Stomach (tissue), 4 donors: ENCODE data around the gene HMGCS2.

Source experiments
- POLR2A ChIP-seq, 4 donors: fragments of 450-650 bp; IDR thresholded peaks; one replicate each; pipeline ENCODE4 v1.6.1; 2016; ENCODE audit warnings: antibody characterized with exemption in 4 of 4, control low read depth in 2 of 4, mild to moderate bottlenecking in 1 of 4, moderate library complexity in 1 of 4
- POLR2AphosphoS5 ChIP-seq, 3 donors: sonication (generic); formaldehyde crosslinking; IDR thresholded peaks; one replicate each; pipeline ENCODE4 v1.6.1; 2016; ENCODE audit warnings: antibody characterized with exemption in 3 of 3

DNA sequence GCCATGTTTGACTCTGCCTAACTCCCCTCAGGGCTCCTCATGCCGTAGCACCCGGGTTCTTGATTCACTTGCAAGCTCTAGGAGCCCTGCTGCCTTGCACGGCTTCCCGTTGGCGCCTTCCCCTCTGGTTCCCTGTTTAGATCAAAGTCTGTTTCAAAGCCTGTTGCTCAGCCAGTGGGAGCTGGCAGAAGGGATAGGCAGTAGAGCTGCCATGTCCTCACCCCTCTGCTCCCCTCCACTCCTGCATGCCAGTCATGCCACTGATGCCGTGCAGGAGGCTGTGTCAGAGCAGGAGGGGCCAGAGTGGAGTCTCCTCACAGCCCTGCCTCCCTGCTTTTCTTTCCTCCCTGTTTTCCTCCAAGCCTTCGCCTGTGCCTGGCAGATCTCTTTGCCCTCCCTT, 26.5 kb downstream of the HMGCS2 start:
- no peak for TF ChIP-seq POLR2A (IDR thresholded peaks at IDR 0.05)
- no peak for TF ChIP-seq POLR2AphosphoS5 (IDR thresholded peaks at IDR 0.05)
